Neural crest cell (in vitro differentiated cells): ENCODE results near the gene MCCC1. TPM values are rescaled to one million over a fixed set of nuclear protein-coding genes. Genes with fewer than 3 reads are reported as not detected.

ENCODE experiments used
- DNase-seq: peaks from one replicate; pipeline ENCODE4 v3.0.0; 2021; ENCODE audit warnings: low read depth, mixed read lengths, low spot score
- H3K27ac Mint-ChIP-seq: one replicate; pipeline ENCODE4 v1.8.0; 2021; ENCODE audit warnings: mild to moderate bottlenecking, mixed read lengths; ENCODE audit not compliant: unreplicated experiment
- H3K27me3 Mint-ChIP-seq: 2 replicates; pipeline ENCODE4 v1.8.0; 2021; ENCODE audit warnings: low read depth, mild to moderate bottlenecking, mixed read lengths
- H3K36me3 Mint-ChIP-seq: 2 replicates; pipeline ENCODE4 v1.8.0; 2021; ENCODE audit warnings: low read depth, mild to moderate bottlenecking, mixed read lengths
- H3K4me1 Mint-ChIP-seq: 2 replicates; pipeline ENCODE4 v1.8.0; 2021; ENCODE audit warnings: mixed read lengths
- H3K4me3 Mint-ChIP-seq: one replicate; pipeline ENCODE4 v1.8.0; 2021; ENCODE audit warnings: mild to moderate bottlenecking, mixed read lengths
- H3K9me3 Mint-ChIP-seq: 2 replicates; pipeline ENCODE4 v1.8.0; 2021; ENCODE audit warnings: mixed read lengths
- total RNA-seq: library from RNA; stranded (reverse); gene quantifications from 2 replicates; pipeline ENCODE4 v1.2.1, GENCODE V29; 2021
- TF ChIP-seq, protein P1 (sequence below): fragments of 200-600 bp; sonication (generic); conservative IDR thresholded peaks from 2 replicates; pipeline ENCODE4 v1.5.0; 2021; ENCODE audit warnings: antibody characterized with exemption, mild to moderate bottlenecking

Gene MCCC1
- total RNA-seq, 1 donor from 2014 or later, result 30.6 TPM

DNA sequence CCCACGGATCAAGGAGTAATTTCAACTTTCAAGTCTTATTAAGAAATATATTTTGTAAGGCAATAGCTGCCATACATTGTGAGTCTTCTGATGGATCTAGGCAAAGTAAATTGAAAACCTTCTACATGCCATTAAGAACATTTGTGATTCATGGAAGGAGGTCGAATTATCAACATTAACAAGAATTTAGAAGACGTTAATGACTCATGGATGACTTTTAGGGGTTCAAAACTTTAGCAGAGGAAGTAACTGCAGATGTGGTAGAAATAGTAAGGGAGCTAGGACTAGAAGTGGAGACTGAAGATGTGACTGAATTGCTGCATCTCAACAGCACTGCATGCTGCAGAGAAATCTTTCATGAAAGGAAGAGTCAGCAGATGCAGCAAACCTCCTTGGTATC is 70.9 kb downstream of the MCCC1 start:
- Mint-ChIP-seq H3K9me3 (peaks cover 6% of the 10 kb centered on the region), H3K27me3 (no peaks in the 10 kb centered on the region), H3K4me3 (no peak overlapping the region), H3K27ac (no peak overlapping the region), H3K36me3 (peaks cover 30% of the 10 kb centered on the region), H3K4me1 (no peaks in the 10 kb centered on the region)
- TF ChIP-seq, protein P1, sequence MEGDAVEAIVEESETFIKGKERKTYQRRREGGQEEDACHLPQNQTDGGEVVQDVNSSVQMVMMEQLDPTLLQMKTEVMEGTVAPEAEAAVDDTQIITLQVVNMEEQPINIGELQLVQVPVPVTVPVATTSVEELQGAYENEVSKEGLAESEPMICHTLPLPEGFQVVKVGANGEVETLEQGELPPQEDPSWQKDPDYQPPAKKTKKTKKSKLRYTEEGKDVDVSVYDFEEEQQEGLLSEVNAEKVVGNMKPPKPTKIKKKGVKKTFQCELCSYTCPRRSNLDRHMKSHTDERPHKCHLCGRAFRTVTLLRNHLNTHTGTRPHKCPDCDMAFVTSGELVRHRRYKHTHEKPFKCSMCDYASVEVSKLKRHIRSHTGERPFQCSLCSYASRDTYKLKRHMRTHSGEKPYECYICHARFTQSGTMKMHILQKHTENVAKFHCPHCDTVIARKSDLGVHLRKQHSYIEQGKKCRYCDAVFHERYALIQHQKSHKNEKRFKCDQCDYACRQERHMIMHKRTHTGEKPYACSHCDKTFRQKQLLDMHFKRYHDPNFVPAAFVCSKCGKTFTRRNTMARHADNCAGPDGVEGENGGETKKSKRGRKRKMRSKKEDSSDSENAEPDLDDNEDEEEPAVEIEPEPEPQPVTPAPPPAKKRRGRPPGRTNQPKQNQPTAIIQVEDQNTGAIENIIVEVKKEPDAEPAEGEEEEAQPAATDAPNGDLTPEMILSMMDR, result no peak
- DNase-seq, result no peak

DNA sequence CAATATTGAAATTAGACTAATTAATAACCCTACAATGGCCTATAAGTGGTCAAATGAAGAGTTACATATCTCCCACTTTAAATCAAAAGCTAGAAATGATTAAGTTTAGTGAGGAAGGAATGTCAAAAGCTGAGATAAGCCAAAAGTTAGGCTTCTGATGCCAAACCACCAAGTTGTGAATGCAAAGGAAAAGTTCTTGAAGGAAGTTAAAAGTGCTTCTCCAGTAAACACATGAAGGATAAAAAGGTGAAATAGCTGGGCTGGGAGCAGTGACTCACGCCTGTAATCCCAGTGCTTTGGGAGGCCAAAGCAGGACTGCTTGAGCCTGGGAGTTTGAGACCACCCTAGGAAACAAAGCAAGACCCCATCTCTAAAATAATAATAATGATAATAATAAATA is 72.0 kb downstream of the MCCC1 start:
- H3K4me1 Mint-ChIP-seq, result no peaks in the 10 kb centered on the region
- H3K27ac Mint-ChIP-seq, result no peak overlapping the region
- H3K4me3 Mint-ChIP-seq, result no peak overlapping the region
- peaks cover 32% of the 10 kb centered on the region for H3K36me3 Mint-ChIP-seq
- TF ChIP-seq, protein P1, result no peak
- H3K27me3 Mint-ChIP-seq, result no peaks in the 10 kb centered on the region
- peaks cover 6% of the 10 kb centered on the region for H3K9me3 Mint-ChIP-seq
- DNase-seq, result no peak

DNA sequence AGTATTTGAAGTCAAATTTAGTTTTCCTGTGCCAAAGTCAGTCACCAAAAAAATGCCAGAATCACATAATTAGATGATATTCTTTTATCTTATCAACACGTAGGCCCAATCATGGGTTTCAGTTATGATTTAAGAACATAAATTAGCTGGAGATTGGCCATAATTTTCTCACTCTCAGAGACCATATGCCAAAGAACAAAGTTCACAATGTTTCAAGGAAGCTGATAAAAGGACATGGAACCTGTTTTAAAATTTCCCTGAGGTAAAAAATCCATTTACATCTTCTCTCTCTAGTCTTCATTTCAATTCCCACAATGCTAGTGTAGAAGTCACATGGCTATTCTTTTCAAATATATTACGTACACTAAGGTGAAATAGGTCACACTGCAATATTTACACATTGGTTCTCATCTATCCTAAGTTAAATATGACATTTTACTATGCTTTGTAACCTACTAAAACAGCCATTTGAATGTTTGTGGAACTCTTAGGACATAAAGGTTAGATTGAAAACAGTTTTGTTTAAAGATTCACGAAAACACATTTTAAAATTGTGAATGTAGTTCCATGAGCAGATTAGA is 76.3 kb downstream of the MCCC1 start:
- H3K36me3 Mint-ChIP-seq, result peaks cover 20% of the 10 kb centered on the region
- H3K27me3 Mint-ChIP-seq, result no peaks in the 10 kb centered on the region
- DNase-seq, result no peak
- TF ChIP-seq, protein P1, result no peak
- H3K9me3 Mint-ChIP-seq, result no peaks in the 10 kb centered on the region
- no peaks in the 10 kb centered on the region for H3K4me1 Mint-ChIP-seq
- H3K27ac Mint-ChIP-seq, result no peak overlapping the region
- H3K4me3 Mint-ChIP-seq, result no peak overlapping the region

DNA sequence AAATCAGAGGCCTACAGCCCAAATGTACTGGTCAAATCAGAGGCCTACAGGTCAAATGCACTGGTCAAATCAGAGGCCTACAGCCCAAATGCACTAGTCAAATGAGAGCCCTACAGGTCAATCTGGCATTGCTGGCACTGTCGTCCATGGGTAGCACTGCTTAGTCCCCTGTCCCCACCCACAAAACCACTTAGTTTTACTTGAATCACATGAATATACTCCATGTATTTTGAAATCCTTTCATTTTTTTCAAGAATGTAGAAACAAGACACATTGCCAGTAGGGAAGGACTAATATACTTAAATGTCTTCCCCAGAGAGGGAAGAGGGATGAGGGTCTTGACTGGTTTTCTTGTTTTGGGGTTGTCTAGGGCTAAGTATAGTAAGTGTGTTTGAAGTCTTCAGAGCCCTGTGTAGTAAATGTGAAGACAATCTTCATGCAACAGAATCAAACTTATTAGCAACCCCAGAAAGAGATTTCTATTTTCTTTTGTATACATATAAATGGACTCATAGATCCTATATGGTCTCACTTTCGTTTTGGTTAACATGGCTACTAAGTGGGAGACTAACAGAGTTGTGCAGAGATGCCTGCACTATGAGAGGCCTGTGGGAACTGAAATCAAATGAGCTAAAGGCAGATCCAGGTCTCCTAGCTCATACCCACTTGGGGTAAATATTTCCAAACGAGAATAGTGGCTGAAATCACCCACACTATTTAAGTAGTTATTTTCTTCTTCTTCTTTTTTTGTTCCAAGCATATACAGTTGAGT is 80.7 kb downstream of the MCCC1 start:
- Mint-ChIP-seq H3K36me3 (peaks cover 15% of the 10 kb centered on the region), H3K27ac (no peak overlapping the region), H3K27me3 (no peaks in the 10 kb centered on the region), H3K4me3 (no peak overlapping the region), H3K9me3 (no peaks in the 10 kb centered on the region), H3K4me1 (no peaks in the 10 kb centered on the region)
- no peak for DNase-seq
- TF ChIP-seq, protein P1, result no peak

DNA sequence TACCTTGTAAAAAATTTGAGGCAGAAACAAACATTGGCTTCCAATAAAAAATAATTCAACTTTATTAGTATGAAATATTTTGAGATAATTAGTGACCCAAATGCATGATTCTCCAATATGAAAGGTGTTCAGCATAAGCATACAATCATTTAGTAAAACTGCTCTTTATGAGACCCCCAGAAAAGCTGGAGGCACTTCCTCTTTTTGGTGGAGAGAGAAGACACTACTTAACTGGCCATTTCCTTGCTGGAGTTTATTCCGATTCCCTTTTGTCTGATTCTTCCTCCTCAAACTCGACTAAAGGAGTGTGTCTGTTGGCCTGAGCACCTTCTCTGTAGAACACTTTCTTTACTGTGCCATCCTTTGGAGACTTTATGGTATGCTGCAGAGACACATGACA is 84.1 kb downstream of the MCCC1 start:
- H3K27me3 Mint-ChIP-seq, result no peaks in the 10 kb centered on the region
- H3K36me3 Mint-ChIP-seq, result peaks cover 10% of the 10 kb centered on the region
- TF ChIP-seq, protein P1, result no peak
- H3K4me1 Mint-ChIP-seq, result no peaks in the 10 kb centered on the region
- no peak overlapping the region for H3K4me3 Mint-ChIP-seq
- DNase-seq, result no peak
- H3K9me3 Mint-ChIP-seq, result no peaks in the 10 kb centered on the region
- peak overlapping the region; percentile 71 for H3K27ac Mint-ChIP-seq
